GM19328 (cell line): ENCODE measurements around the gene C16orf92.
"Not testable (repeated sequence)": the region's sequence is repeated elsewhere in the genome, so short reads cannot be mapped to it uniquely, and the experiment has no call there.

Source experiments
- ATAC-seq: cut with Tn5 transposase; IDR thresholded peaks from one replicate; pipeline ENCODE4 v1.9.1; 2021; ENCODE audit warnings: mild to moderate bottlenecking, moderate library complexity; ENCODE audit not compliant: unreplicated experiment

C16orf92 gene

GRCh38 chr16:30023586-30023985, 588 bp downstream of the C16orf92 start:
- ATAC-seq = no peak

- no peak for ATAC-seq
Observed at GRCh38 chr16:30024451-30024850, 1.5 kb downstream of the C16orf92 start.

DNA sequence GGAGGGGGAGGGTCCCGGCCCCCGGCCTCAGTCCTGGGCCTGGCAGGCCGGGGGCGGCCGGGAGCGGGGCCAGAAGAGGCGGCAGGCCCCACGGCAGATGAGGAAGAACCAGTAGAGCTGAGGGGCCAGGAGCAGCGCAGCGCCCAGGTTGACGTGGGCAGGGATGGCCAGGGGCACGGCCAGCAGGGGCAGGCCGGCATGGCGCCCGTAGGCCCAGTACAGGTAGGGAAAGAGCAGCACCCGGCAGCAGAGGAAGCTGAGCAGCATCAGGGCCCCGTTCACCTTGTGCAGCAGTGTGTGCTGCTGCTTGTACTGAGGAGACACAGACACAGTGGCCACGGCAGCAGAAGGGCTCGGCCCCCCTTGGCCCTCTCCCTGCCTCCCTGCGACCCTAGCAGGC, 2.2 kb downstream of the C16orf92 start:
- no peak for ATAC-seq

GRCh38 chr16:30025574-30025973, 2.6 kb downstream of the C16orf92 start:
- ATAC-seq = no peak

GRCh38 chr16:30026449-30026848, 3.5 kb downstream of the C16orf92 start:
- ATAC-seq = no peak

DNA sequence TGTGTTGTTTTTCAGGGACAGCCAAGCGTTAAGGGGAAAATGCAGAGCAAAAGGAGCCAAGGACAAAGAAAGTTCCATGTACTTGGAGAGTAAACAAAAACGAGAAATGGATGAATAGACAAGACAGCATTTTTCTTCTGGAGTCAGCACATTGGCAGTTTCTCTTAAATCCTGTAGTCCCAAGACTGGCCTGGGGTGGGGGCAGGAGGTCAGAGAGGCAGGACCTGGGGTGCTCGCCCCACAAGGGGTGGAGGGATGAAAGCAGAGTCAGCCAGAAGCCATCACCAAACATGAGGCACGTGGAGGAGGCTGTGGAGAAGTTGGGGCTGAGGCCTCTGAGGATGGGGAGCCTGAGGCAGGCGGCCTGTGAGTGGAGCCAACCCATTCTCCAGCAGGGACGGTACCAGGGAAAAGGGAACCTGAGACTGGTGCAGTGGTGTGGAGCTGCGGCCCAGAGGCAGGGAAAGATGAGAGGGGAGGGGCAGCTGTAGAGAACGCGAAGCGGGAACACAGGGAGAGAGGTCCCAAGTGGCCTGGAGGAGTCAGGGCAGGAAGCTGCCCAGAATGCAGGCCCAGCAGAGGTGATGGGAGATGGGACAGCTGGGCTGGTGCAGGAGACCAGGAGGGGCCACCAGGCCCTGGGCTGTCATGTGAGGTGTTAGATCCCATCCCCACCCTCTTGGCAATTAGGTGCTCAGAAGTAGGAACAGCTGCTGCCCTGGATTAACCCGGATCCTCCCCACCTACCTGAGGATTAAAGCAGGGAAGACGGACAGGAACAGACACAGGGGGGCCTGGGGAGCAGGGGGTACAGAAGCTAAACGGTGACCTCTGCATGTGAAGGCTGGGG, 4.8 kb downstream of the C16orf92 start:
- no peak for ATAC-seq

DNA sequence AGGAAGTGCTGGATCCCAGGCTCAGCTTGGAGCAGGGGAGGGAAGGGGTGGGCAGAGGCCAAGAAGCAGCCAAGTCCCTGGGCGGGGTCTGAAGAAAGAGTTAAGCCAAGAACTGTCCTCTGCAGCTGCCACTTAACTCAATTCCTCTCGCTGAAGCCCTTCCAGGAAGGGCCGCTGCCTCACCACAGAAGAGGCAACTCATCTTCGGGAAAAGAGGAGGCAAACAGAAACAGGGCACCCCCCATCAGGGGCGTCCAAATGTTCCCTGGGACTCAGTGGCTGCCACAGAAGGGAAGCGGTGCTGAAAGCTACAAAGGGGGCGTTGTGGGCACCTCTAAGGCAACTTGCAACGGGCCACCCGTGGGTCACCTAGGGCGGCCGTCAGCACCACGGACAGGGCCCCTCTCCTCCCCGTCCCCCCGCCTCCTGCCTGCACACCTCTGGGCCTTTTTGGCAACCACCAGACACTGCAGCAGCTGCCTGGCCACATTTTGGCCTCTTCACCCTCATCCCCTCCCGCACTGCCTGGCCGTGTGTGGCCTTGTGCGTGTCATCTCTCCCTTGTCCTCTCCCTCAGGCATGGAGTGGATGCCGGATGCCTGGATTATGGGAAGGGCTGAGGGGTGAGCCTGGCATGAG, 5.6 kb downstream of the C16orf92 start:
- ATAC-seq = no peak

GRCh38 chr16:30030011-30030685, 7.2 kb downstream of the C16orf92 start:
- ATAC-seq = no peak

GRCh38 chr16:30030841-30031413, 7.9 kb downstream of the C16orf92 start, which contains the start of gene TLCD3B:
TSS of gene TLCD3B (minus strand) at chr16:30031271. CDS start at chr16:30030527, 744 bp downstream.
- no peak for ATAC-seq

DNA sequence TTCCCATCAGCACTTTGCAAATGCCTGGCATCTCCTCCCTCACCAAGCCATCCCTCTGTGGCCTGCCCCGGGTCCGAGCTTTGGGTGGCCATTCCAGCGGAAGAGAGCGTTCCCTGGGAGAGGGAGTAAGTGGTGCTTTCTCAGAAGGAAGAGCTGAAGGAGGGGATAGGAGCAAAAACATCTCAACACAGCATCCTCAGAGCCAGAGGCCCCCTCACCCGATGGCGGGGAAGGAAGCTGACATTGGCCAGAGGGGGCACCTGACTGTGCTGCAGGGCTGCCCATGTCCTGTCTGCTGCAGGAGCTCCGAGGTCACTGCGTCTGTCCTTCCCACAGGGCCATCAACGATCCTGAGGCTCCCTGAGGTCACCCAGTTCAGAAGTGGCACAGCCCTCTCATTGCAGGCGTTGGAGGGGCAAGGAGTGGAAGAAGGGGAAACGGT, 8.5 kb downstream of the C16orf92 start:
- ATAC-seq = no peak

GRCh38 chr16:30032083-30032819, 9.3 kb downstream of the C16orf92 start:
- ATAC-seq = no peak

- no peak for ATAC-seq
Observed at GRCh38 chr16:30033270-30033669, 10.3 kb downstream of the C16orf92 start.

- ATAC-seq = no peak
Observed at GRCh38 chr16:30040221-30040620, 17.2 kb downstream of the C16orf92 start.

GRCh38 chr16:30040690-30041089, 17.7 kb downstream of the C16orf92 start:
- ATAC-seq = not testable (repeated sequence)

DNA sequence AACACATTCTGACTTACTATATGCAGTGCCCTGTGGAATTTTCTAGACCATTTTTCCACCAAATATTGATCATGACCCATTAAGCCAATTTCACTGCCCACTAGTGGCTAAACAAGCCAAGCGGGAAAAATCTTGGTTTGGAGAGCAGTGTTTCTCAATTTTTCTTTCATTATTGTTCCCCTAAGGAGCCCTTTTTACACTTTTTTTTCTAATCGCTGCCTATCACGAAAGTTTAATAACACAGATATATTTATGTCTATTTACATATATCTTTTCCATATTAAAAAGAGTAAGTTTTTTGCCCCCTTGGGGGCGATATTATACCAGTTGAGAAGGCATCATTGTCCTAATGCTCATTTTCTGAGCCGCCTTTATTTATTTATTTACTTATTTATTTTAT, 18.8 kb downstream of the C16orf92 start:
- no peak for ATAC-seq

DNA sequence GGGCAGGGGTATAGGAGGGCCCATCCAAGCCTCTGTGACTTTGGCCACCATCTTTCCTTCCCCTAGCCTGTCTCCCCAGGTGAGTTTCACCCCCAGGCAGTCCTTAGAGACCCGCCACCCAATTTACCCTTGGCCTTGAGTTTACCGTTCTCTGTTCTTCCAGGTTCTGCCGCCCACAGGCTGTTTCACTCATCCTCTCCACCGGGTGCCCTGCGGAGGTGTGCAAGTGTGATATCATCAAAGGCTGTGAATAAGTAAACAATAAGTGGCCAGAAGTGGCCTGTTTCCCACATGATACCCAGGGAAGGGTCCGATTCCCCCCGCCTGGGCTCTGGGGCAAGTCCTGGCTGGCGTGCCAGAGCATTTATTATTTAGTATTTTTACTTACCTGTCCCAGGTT, 23.2 kb downstream of the C16orf92 start:
- ATAC-seq = no peak

DNA sequence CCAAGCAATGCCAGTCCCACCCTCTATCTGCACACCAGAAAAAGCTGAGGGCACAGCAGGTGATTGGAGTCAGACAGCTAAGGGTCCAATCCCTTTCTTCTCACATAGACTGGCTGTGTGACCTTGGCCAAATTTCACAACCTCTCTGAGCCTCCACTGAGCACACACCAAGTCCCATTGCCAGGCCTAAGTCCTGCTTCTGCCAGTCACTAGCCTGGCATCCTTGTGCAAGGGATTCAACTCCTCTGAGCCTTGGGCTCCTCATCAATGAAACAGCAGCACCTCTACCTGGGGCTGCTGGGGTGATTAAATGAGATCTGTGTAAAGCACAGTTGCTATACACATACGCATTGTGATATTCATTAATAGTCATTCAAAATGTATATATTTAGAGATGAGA, 23.6 kb downstream of the C16orf92 start:
- ATAC-seq = no peak

DNA sequence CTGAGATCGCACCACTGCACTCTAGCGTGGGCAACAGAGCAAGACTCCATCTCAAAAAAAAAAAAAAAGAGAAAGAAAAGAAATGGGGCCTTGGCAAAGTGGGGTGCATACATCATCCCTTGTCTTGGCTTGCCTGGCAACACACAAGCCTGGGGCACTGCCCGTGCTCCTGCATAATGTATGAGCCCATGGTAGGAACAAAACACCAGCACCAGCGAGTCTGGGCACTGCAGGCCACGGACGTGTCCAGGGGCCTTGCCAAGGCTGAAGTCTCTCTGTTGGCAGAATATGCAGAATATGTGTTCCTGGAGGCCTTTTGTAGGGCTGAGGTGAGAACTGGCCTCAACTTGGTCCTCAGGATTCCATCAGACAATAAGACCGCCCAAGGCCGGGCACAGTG, 26.9 kb downstream of the C16orf92 start:
- ATAC-seq = no peak

GRCh38 chr16:30051518-30051917, 28.5 kb downstream of the C16orf92 start:
- ATAC-seq = no peak

- no peak for ATAC-seq
Observed at GRCh38 chr16:30052671-30053372, 29.8 kb downstream of the C16orf92 start.
